GM23338 (cell line): Measurements from ENCODE around the gene EYA2. TPM values are rescaled to one million over a fixed set of nuclear protein-coding genes. Genes with fewer than 3 reads are reported as not detected.

ENCODE experiments used
- ATAC-seq: fragments of 200-7000 bp; cut with Tn5 transposase; 3 replicates; pipeline ENCODE4 v1.9.1; 2020
- DNase-seq: peaks from one replicate; pipeline ENCODE4 v3.0.0-alpha.2; 2015; ENCODE audit warnings: low spot score
- H2AFZ ChIP-seq: fragments of 200-600 bp; sonication (generic); 2 replicates; pipeline ENCODE4 v1.8.0; 2016; ENCODE audit warnings: antibody characterized with exemption, mild to moderate bottlenecking, moderate library complexity
- H3F3A ChIP-seq: fragments of 200-600 bp; sonication (generic); replicated peaks from 2 replicates; pipeline ENCODE4 v1.8.0; 2017; ENCODE audit warnings: antibody characterized with exemption, mixed run types, low read depth
- H3K27ac ChIP-seq: fragments of 200-600 bp; sonication (generic); 2 replicates; pipeline ENCODE4 v1.6.1; 2016; ENCODE audit warnings: low read depth
- H3K27me3 ChIP-seq: fragments of 200-600 bp; sonication (generic); 2 replicates; pipeline ENCODE4 v1.8.0; 2016; ENCODE audit warnings: mild to moderate bottlenecking, mixed run types, moderate library complexity; ENCODE audit not compliant: insufficient read depth
- H3K36me3 ChIP-seq: fragments of 200-600 bp; sonication (generic); 2 replicates; pipeline ENCODE4 v1.8.0; 2016; ENCODE audit warnings: mild to moderate bottlenecking; ENCODE audit not compliant: insufficient read depth
- H3K4me1 ChIP-seq: fragments of 200-600 bp; sonication (generic); 2 replicates; pipeline ENCODE4 v1.8.0; 2016; ENCODE audit warnings: mild to moderate bottlenecking, moderate library complexity; ENCODE audit not compliant: insufficient read depth
- H3K4me2 ChIP-seq: fragments of 200-600 bp; sonication (generic); 2 replicates; pipeline ENCODE4 v1.7.1; 2017; ENCODE audit warnings: mixed run types
- H3K4me3 ChIP-seq: fragments of 200-600 bp; sonication (generic); 2 replicates; pipeline ENCODE4 v1.6.1; 2016; ENCODE audit warnings: mixed run types
- H3K79me2 ChIP-seq: fragments of 200-600 bp; sonication (generic); replicated peaks from 2 replicates; pipeline ENCODE4 v1.8.0; 2017; ENCODE audit warnings: mild to moderate bottlenecking; ENCODE audit not compliant: insufficient read depth
- H3K9me2 ChIP-seq: fragments of 200-600 bp; sonication (generic); 2 replicates; pipeline ENCODE4 v1.8.0; 2017; ENCODE audit not compliant: insufficient read depth
- H4K20me1 ChIP-seq: fragments of 200-600 bp; sonication (generic); replicated peaks from 2 replicates; pipeline ENCODE4 v1.8.0; 2017; ENCODE audit warnings: mild to moderate bottlenecking; ENCODE audit not compliant: insufficient read depth
- H3K27ac Mint-ChIP-seq: 2 replicates; pipeline ENCODE4 v1.8.0; 2020; ENCODE audit warnings: inconsistent platforms, mild to moderate bottlenecking, moderate library complexity, mixed read lengths
- H3K27me3 Mint-ChIP-seq: 3 replicates; pipeline ENCODE4 v1.8.0; 2022; ENCODE audit warnings: low read depth, mild to moderate bottlenecking, moderate library complexity, mixed read lengths, inconsistent platforms; ENCODE audit not compliant: insufficient read depth, poor library complexity
- H3K36me3 Mint-ChIP-seq: 3 replicates; pipeline ENCODE4 v1.8.0; 2021; ENCODE audit warnings: low read depth, mild to moderate bottlenecking, inconsistent platforms, moderate library complexity, mixed read lengths
- H3K4me1 Mint-ChIP-seq: 3 replicates; pipeline ENCODE4 v1.8.0; 2020; ENCODE audit warnings: mild to moderate bottlenecking, inconsistent platforms, mixed read lengths
- H3K4me3 Mint-ChIP-seq: 3 replicates; pipeline ENCODE4 v1.8.0; 2021; ENCODE audit warnings: moderate library complexity, mild to moderate bottlenecking, inconsistent platforms, mixed read lengths
- H3K9me3 Mint-ChIP-seq: 3 replicates; pipeline ENCODE4 v1.8.0; 2020; ENCODE audit warnings: moderate library complexity, mild to moderate bottlenecking, inconsistent platforms, mixed read lengths
- CREB1 ChIP-seq: fragments of 250-450 bp; sonication (Bioruptor Pico); IDR thresholded peaks from 2 replicates; pipeline ENCODE4 v1.5.0; 2020; ENCODE audit warnings: low read depth, mild to moderate bottlenecking, moderate library complexity
- EZH2 ChIP-seq: fragments of 200-600 bp; sonication (generic); IDR thresholded peaks from one replicate; pipeline ENCODE4 v1.8.0; 2017; ENCODE audit warnings: antibody characterized with exemption, mild to moderate bottlenecking, low read depth; ENCODE audit not compliant: unreplicated experiment
- EZH2phosphoT487 ChIP-seq: fragments of 200-600 bp; sonication (generic); IDR thresholded peaks from one replicate; pipeline ENCODE4 v1.8.1; 2018; ENCODE audit warnings: antibody characterized with exemption; ENCODE audit not compliant: unreplicated experiment
- JUNB ChIP-seq: IDR thresholded peaks from one replicate; pipeline ENCODE4 v1.6.1; 2016; ENCODE audit warnings: antibody characterized with exemption; ENCODE audit not compliant: unreplicated experiment
- POLR2AphosphoS5 ChIP-seq: IDR thresholded peaks from 2 replicates; pipeline ENCODE4 v1.6.1; 2016; ENCODE audit warnings: antibody characterized with exemption, low read depth
- STAT1 ChIP-seq: IDR thresholded peaks from one replicate; pipeline ENCODE4 v1.6.1; 2016; ENCODE audit warnings: antibody characterized with exemption; ENCODE audit not compliant: unreplicated experiment
- ZNF114 ChIP-seq: fragments of 250-450 bp; sonication (Bioruptor Pico); IDR thresholded peaks from 2 replicates; pipeline ENCODE4 v1.5.0; 2020; ENCODE audit warnings: mild to moderate bottlenecking, moderate library complexity
- ZNF331 ChIP-seq: fragments of 250-450 bp; sonication (Bioruptor Pico); IDR thresholded peaks from 2 replicates; pipeline ENCODE4 v1.5.0; 2020; ENCODE audit warnings: low read depth, mild to moderate bottlenecking, moderate library complexity
- polyA plus RNA-seq: library from polyadenylated mRNA; unstranded; fragments of >200 nt; fragmentation: Nextera tagmentation; extraction: Ambion mirVana; gene quantifications from 2 replicates; pipeline ENCODE4 v1.2.1, GENCODE V29; 2016
- total RNA-seq: library from RNA; depleted of rRNA; stranded (reverse); fragments of >200 nt; shearing (Covaris generic); gene quantifications from 2 replicates; pipeline ENCODE4 v1.2.3, GENCODE V29; 2014
- TF ChIP-seq, protein P1 (sequence below): IDR thresholded peaks from 2 replicates; pipeline ENCODE4 v1.6.1; 2016; ENCODE audit warnings: antibody characterized with exemption
- TF ChIP-seq, protein P2 (sequence below): fragments of 250-450 bp; sonication (Bioruptor Pico); IDR thresholded peaks from 2 replicates; pipeline ENCODE4 v1.5.0; 2020; ENCODE audit warnings: mild to moderate bottlenecking, moderate library complexity
- TF ChIP-seq, protein P3 (sequence below): IDR thresholded peaks from one replicate; pipeline ENCODE4 v1.6.1; 2018; ENCODE audit warnings: antibody characterized with exemption; ENCODE audit not compliant: unreplicated experiment

Gene EYA2
- total and polyA plus RNA-seq, 2 experiments from 2014 or later, result 0.50 to 0.56 TPM

DNA sequence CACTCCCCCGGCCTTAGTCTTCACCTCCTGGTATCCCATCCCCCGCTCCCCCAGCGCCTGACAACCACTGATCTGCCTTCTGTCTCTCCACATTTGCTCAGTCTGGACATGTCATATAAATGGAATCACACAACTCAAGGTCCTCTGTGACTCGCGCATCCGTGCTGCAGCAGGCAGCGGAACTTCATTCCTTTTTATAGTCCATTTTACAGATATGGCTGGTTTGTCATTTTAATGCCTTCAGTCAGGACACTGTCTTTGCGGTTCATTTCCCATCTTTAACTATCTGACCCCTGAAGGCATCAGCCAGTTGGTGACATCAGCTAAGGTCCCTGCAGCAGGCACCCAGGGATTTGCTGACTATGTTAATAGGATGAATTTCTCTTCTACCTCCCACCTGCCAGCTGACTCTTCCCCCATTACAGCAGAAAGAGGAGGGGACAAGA, 336.2 kb downstream of the EYA2 start:
- Histone ChIP-seq H3K4me2 (no peak overlapping the region), H3K4me1 (peaks cover 9% of the 10 kb centered on the region; the same call in 1 of the 2 replicates), H3F3A (peaks cover 29% of the 10 kb centered on the region), H3K27ac (peak overlapping the region; percentile 76), H2AFZ (no peak overlapping the region), H3K4me3 (no peak overlapping the region), H3K27me3 (no peaks in the 10 kb centered on the region), H3K36me3 (peaks cover 65% of the 10 kb centered on the region), H4K20me1 (peaks cover 19% of the 10 kb centered on the region), H3K79me2 (peaks cover 40% of the 10 kb centered on the region), H3K9me2 (no peaks in the 10 kb centered on the region)
- no peak; the same call in 2 of the 3 replicates for ATAC-seq
- Mint-ChIP-seq H3K27ac (0 out of 2 replicates have a peak overlapping the region, but pooled peaks have one; percentile 6), H3K4me1 (peaks cover 24% of the 10 kb centered on the region), H3K9me3 (no peaks in the 10 kb centered on the region), H3K27me3 (peaks cover 9% of the 10 kb centered on the region), H3K4me3 (no peak overlapping the region), H3K36me3 (peaks cover 92% of the 10 kb centered on the region)
- DNase-seq, result no peak
- no peak for TF ChIP-seq ZNF331

DNA sequence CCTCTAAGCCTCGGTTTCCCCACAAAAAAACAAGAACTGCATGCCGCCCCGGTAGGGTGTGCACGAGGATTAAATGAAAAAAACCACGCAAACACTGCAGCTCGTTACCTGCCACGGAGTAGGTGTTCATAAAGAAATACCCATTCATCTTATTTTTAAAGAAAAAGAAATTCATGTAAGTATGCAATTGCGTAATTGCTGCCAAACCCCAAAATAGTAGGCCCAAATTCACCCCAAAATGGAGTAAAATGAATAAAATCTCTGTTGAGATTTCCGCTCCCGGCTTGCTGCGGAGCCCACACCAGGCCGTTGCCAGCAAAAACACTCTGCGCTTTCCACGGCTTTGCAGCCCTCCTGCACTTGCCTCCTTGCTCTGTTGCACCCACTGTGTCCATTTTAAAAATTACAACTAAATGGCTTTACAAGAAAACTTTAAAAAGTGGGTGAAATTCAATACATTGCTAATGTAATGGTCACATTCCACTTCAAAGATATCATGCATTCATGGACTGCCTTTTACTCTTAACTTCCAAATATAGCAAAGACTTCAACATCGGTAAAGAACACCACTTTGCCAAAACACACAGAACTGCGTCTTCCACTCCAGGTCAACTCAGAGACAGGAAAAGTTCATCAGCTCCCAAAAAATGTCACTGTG, 336.9 kb downstream of the EYA2 start:
- ATAC-seq, result no peak
- Histone ChIP-seq H3K4me1 (peaks cover 9% of the 10 kb centered on the region; the same call in 1 of the 2 replicates), H3K36me3 (peaks cover 66% of the 10 kb centered on the region), H3K27ac (peak overlapping the region; percentile 76), H3F3A (peaks cover 29% of the 10 kb centered on the region), H3K27me3 (no peaks in the 10 kb centered on the region), H2AFZ (no peak overlapping the region), H3K4me2 (no peak overlapping the region), H3K4me3 (no peak overlapping the region), H3K79me2 (peaks cover 42% of the 10 kb centered on the region), H4K20me1 (peaks cover 19% of the 10 kb centered on the region), H3K9me2 (no peaks in the 10 kb centered on the region)
- Mint-ChIP-seq H3K4me1 (peaks cover 24% of the 10 kb centered on the region), H3K27me3 (peaks cover 9% of the 10 kb centered on the region), H3K4me3 (no peak overlapping the region), H3K9me3 (no peaks in the 10 kb centered on the region), H3K27ac (peak overlapping the region; percentile 46), H3K36me3 (peaks cover 92% of the 10 kb centered on the region)
- no peak for DNase-seq
- TF ChIP-seq, protein P1, sequence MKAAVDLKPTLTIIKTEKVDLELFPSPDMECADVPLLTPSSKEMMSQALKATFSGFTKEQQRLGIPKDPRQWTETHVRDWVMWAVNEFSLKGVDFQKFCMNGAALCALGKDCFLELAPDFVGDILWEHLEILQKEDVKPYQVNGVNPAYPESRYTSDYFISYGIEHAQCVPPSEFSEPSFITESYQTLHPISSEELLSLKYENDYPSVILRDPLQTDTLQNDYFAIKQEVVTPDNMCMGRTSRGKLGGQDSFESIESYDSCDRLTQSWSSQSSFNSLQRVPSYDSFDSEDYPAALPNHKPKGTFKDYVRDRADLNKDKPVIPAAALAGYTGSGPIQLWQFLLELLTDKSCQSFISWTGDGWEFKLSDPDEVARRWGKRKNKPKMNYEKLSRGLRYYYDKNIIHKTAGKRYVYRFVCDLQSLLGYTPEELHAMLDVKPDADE, result no peak
- TF ChIP-seq JUNB (no peak), CREB1 (CRISPR knock-in tag) (no peak), POLR2AphosphoS5 (no peak), ZNF114 (CRISPR knock-in tag) (no peak), STAT1 (no peak), EZH2phosphoT487 (no peak), EZH2 (no peak)
- TF ChIP-seq, protein P2, sequence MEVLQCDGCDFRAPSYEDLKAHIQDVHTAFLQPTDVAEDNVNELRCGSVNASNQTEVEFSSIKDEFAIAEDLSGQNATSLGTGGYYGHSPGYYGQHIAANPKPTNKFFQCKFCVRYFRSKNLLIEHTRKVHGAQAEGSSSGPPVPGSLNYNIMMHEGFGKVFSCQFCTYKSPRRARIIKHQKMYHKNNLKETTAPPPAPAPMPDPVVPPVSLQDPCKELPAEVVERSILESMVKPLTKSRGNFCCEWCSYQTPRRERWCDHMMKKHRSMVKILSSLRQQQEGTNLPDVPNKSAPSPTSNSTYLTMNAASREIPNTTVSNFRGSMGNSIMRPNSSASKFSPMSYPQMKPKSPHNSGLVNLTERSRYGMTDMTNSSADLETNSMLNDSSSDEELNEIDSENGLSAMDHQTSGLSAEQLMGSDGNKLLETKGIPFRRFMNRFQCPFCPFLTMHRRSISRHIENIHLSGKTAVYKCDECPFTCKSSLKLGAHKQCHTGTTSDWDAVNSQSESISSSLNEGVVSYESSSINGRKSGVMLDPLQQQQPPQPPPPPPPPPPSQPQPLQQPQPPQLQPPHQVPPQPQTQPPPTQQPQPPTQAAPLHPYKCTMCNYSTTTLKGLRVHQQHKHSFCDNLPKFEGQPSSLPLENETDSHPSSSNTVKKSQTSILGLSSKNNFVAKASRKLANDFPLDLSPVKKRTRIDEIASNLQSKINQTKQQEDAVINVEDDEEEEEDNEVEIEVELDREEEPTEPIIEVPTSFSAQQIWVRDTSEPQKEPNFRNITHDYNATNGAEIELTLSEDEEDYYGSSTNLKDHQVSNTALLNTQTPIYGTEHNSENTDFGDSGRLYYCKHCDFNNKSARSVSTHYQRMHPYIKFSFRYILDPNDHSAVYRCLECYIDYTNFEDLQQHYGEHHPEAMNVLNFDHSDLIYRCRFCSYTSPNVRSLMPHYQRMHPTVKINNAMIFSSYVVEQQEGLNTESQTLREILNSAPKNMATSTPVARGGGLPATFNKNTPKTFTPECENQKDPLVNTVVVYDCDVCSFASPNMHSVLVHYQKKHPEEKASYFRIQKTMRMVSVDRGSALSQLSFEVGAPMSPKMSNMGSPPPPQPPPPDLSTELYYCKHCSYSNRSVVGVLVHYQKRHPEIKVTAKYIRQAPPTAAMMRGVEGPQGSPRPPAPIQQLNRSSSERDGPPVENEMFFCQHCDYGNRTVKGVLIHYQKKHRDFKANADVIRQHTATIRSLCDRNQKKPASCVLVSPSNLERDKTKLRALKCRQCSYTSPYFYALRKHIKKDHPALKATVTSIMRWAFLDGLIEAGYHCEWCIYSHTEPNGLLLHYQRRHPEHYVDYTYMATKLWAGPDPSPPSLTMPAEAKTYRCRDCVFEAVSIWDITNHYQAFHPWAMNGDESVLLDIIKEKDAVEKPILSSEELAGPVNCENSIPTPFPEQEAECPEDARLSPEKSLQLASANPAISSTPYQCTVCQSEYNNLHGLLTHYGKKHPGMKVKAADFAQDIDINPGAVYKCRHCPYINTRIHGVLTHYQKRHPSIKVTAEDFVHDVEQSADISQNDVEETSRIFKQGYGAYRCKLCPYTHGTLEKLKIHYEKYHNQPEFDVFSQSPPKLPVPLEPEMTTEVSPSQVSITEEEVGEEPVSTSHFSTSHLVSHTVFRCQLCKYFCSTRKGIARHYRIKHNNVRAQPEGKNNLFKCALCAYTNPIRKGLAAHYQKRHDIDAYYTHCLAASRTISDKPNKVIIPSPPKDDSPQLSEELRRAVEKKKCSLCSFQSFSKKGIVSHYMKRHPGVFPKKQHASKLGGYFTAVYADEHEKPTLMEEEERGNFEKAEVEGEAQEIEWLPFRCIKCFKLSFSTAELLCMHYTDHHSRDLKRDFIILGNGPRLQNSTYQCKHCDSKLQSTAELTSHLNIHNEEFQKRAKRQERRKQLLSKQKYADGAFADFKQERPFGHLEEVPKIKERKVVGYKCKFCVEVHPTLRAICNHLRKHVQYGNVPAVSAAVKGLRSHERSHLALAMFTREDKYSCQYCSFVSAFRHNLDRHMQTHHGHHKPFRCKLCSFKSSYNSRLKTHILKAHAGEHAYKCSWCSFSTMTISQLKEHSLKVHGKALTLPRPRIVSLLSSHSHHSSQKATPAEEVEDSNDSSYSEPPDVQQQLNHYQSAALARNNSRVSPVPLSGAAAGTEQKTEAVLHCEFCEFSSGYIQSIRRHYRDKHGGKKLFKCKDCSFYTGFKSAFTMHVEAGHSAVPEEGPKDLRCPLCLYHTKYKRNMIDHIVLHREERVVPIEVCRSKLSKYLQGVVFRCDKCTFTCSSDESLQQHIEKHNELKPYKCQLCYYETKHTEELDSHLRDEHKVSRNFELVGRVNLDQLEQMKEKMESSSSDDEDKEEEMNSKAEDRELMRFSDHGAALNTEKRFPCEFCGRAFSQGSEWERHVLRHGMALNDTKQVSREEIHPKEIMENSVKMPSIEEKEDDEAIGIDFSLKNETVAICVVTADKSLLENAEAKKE (CRISPR knock-in tag), result no peak
- TF ChIP-seq, protein P3, sequence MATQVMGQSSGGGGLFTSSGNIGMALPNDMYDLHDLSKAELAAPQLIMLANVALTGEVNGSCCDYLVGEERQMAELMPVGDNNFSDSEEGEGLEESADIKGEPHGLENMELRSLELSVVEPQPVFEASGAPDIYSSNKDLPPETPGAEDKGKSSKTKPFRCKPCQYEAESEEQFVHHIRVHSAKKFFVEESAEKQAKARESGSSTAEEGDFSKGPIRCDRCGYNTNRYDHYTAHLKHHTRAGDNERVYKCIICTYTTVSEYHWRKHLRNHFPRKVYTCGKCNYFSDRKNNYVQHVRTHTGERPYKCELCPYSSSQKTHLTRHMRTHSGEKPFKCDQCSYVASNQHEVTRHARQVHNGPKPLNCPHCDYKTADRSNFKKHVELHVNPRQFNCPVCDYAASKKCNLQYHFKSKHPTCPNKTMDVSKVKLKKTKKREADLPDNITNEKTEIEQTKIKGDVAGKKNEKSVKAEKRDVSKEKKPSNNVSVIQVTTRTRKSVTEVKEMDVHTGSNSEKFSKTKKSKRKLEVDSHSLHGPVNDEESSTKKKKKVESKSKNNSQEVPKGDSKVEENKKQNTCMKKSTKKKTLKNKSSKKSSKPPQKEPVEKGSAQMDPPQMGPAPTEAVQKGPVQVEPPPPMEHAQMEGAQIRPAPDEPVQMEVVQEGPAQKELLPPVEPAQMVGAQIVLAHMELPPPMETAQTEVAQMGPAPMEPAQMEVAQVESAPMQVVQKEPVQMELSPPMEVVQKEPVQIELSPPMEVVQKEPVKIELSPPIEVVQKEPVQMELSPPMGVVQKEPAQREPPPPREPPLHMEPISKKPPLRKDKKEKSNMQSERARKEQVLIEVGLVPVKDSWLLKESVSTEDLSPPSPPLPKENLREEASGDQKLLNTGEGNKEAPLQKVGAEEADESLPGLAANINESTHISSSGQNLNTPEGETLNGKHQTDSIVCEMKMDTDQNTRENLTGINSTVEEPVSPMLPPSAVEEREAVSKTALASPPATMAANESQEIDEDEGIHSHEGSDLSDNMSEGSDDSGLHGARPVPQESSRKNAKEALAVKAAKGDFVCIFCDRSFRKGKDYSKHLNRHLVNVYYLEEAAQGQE, result no peak
